Hepatocyte (in vitro differentiated cells): ENCODE data around the gene CCDC34.

Experiments used
- CTCF ChIP-seq: fragments of 200-600 bp; sonication (generic); IDR thresholded peaks from 2 replicates; pipeline ENCODE4 v1.5.1; 2016; ENCODE audit warnings: antibody characterized with exemption, mild to moderate bottlenecking; ENCODE audit not compliant: poor library complexity
- EZH2 ChIP-seq: fragments of 200-600 bp; sonication (generic); IDR thresholded peaks from 2 replicates; pipeline ENCODE4 v1.6.1; 2016; ENCODE audit warnings: antibody characterized with exemption, mild to moderate bottlenecking, borderline replicate concordance
- EZH2phosphoT487 ChIP-seq: fragments of 200-600 bp; sonication (generic); IDR thresholded peaks from one replicate; pipeline ENCODE4 v1.6.1; 2018; ENCODE audit warnings: antibody characterized with exemption, mild to moderate bottlenecking, low read depth, moderate library complexity; ENCODE audit not compliant: unreplicated experiment, severe bottlenecking

GRCh38 chr11:27339941-27340340 is 23.1 kb downstream of the CCDC34 start:
- TF ChIP-seq EZH2phosphoT487 (no peak), CTCF (no peak), EZH2 (no peak)
